KOPT-K1 (cell line): ENCODE results near the gene TIGIT.

Experiments used
- H3K27ac ChIP-seq: fragments of 200-600 bp; sonication (generic); 2 replicates; pipeline ENCODE4 v1.5.1; 2016; ENCODE audit warnings: antibody characterized with exemption, mild to moderate bottlenecking, low read depth, low read length; ENCODE audit not compliant: poor library complexity, severe bottlenecking
- H3K36me3 ChIP-seq: fragments of 200-600 bp; sonication (generic); 2 replicates; pipeline ENCODE4 v1.5.1; 2017; ENCODE audit warnings: antibody characterized with exemption, mild to moderate bottlenecking, low read length, moderate library complexity; ENCODE audit not compliant: insufficient read depth
- H3K9me3 ChIP-seq: fragments of 200-600 bp; sonication (generic); 2 replicates; pipeline ENCODE4 v1.5.1; 2017; ENCODE audit warnings: antibody characterized with exemption, low read length, mild to moderate bottlenecking; ENCODE audit not compliant: insufficient read depth, poor library complexity, severe bottlenecking

Gene TIGIT

GRCh38 chr3:114356525-114356924, 62.7 kb downstream of the TIGIT start:
- Histone ChIP-seq H3K9me3 (no peaks in the 10 kb centered on the region), H3K27ac (no peak overlapping the region), H3K36me3 (no peaks in the 10 kb centered on the region)
